OCI-LY3 (cell line): Measurements from ENCODE around the gene ABHD12.

Experiments
- H2AFZ ChIP-seq: fragments of 200-600, 300-600 bp; shearing (Covaris generic); 2 replicates; pipeline ENCODE4 v1.6.0; 2014; ENCODE audit warnings: antibody characterized with exemption, low read depth, low read length
- H3K27ac ChIP-seq: fragments of 200-600, 300-600 bp; sonication (generic); 2 replicates; pipeline ENCODE4 v1.5.1; 2014; ENCODE audit warnings: mild to moderate bottlenecking, low read length, moderate library complexity, mixed read lengths
- H3K27me3 ChIP-seq: fragments of 200-600, 300-600 bp; sonication (generic); 2 replicates; pipeline ENCODE4 v1.6.1; 2014; ENCODE audit warnings: low read depth, low read length, mixed read lengths
- H3K36me3 ChIP-seq: fragments of 200-600, 300-600 bp; sonication (generic); replicated peaks from 2 replicates; pipeline ENCODE3; 2014; ENCODE audit warnings: low read depth, low read length, mixed read lengths
- H3K4me1 ChIP-seq: fragments of 300-600, 200-600 bp; sonication (generic); 2 replicates; pipeline ENCODE4 v1.6.1; 2014; ENCODE audit warnings: low read length, mixed read lengths
- H3K4me2 ChIP-seq: fragments of 200-600, 300-600 bp; sonication (generic); 2 replicates; pipeline ENCODE4 v1.6.1; 2014; ENCODE audit warnings: low read length, mixed read lengths
- H3K4me3 ChIP-seq: fragments of 300-600, 200-600 bp; sonication (generic); 2 replicates; pipeline ENCODE4 v1.5.1; 2014; ENCODE audit warnings: antibody characterized with exemption, mild to moderate bottlenecking, low read length, moderate library complexity
- H3K79me2 ChIP-seq: fragments of 300-600, 200-600 bp; shearing (Covaris generic); 2 replicates; pipeline ENCODE4 v1.6.1; 2014; ENCODE audit warnings: mild to moderate bottlenecking, low read length, mixed read lengths
- H3K9ac ChIP-seq: fragments of 300-600, 200-600 bp; shearing (Covaris generic); 2 replicates; pipeline ENCODE4 v1.6.0; 2014; ENCODE audit warnings: mild to moderate bottlenecking, low read length, moderate library complexity
- H3K9me3 ChIP-seq: fragments of 200-600, 300-600 bp; shearing (Covaris generic); 2 replicates; pipeline ENCODE4 v1.6.1; 2014; ENCODE audit warnings: low read length, mixed read lengths; ENCODE audit not compliant: insufficient read depth
- H4K20me1 ChIP-seq: fragments of 200-600, 300-600 bp; sonication (generic); 2 replicates; pipeline ENCODE4 v1.6.1; 2016; ENCODE audit warnings: low read length, mixed read lengths; ENCODE audit not compliant: insufficient read depth
- CTCF ChIP-seq: fragments of 200-600, 300-600 bp; sonication (generic); IDR thresholded peaks from 2 replicates; pipeline ENCODE4 v1.5.1; 2014; ENCODE audit warnings: antibody characterized with exemption, low read length, low read depth
- EZH2phosphoT487 ChIP-seq: fragments of 200-600 bp; shearing (Covaris generic); IDR thresholded peaks from 2 replicates; pipeline ENCODE4 v1.6.1; 2018; ENCODE audit warnings: antibody characterized with exemption, mixed run types, low read depth

The ABHD12 gene

GRCh38 chr20:25328954-25329498 lies 61.6 kb downstream of the ABHD12 start:
- no peak for TF ChIP-seq EZH2phosphoT487
- TF ChIP-seq CTCF, result no peak
- no peaks in the 10 kb centered on the region for H3K36me3 ChIP-seq
- no peaks in the 10 kb centered on the region for H3K9me3 ChIP-seq
- H3K4me3 ChIP-seq, result no peak overlapping the region
- no peak overlapping the region for H3K27ac ChIP-seq
- no peak overlapping the region for H3K4me2 ChIP-seq
- H4K20me1 ChIP-seq, result peaks cover 12% of the 10 kb centered on the region
- H3K79me2 ChIP-seq, result peaks cover 18% of the 10 kb centered on the region
- H2AFZ ChIP-seq, result no peak overlapping the region
- H3K4me1 ChIP-seq, result no peaks in the 10 kb centered on the region; the same call in 1 of the 2 replicates
- no peak overlapping the region for H3K9ac ChIP-seq
- no peaks in the 10 kb centered on the region for H3K27me3 ChIP-seq

GRCh38 chr20:25327521-25328235 lies 63.0 kb downstream of the ABHD12 start:
- no peak overlapping the region for H3K9ac ChIP-seq
- peaks cover 18% of the 10 kb centered on the region for H3K79me2 ChIP-seq
- no peaks in the 10 kb centered on the region for H3K9me3 ChIP-seq
- H4K20me1 ChIP-seq, result peaks cover 12% of the 10 kb centered on the region
- TF ChIP-seq EZH2phosphoT487, result no peak
- no peak for TF ChIP-seq CTCF
- no peaks in the 10 kb centered on the region for H3K27me3 ChIP-seq
- peaks cover 4% of the 10 kb centered on the region for H3K36me3 ChIP-seq
- H3K4me2 ChIP-seq, result no peak overlapping the region
- H3K4me1 ChIP-seq, result no peaks in the 10 kb centered on the region; the same call in 1 of the 2 replicates
- no peak overlapping the region for H3K27ac ChIP-seq
- no peak overlapping the region for H2AFZ ChIP-seq
- H3K4me3 ChIP-seq, result no peak overlapping the region

- Histone ChIP-seq H3K79me2 (peaks cover 18% of the 10 kb centered on the region), H3K9ac (no peak overlapping the region), H3K4me2 (no peak overlapping the region), H3K27me3 (no peaks in the 10 kb centered on the region), H3K27ac (no peak overlapping the region), H4K20me1 (peaks cover 12% of the 10 kb centered on the region), H3K9me3 (no peaks in the 10 kb centered on the region), H3K4me1 (no peaks in the 10 kb centered on the region; the same call in 1 of the 2 replicates), H2AFZ (no peak overlapping the region), H3K36me3 (peaks cover 8% of the 10 kb centered on the region), H3K4me3 (no peak overlapping the region)
- TF ChIP-seq CTCF, result no peak
Measured at GRCh38 chr20:25325997-25326396, 64.6 kb downstream of the ABHD12 start.

- H3K9ac ChIP-seq, result no peak overlapping the region
- no peak overlapping the region for H3K4me2 ChIP-seq
- H3K36me3 ChIP-seq, result peaks cover 8% of the 10 kb centered on the region
- H3K9me3 ChIP-seq, result no peaks in the 10 kb centered on the region
- no peaks in the 10 kb centered on the region for H3K27me3 ChIP-seq
- no peak overlapping the region for H3K27ac ChIP-seq
- H3K4me1 ChIP-seq, result no peaks in the 10 kb centered on the region; the same call in 1 of the 2 replicates
- H2AFZ ChIP-seq, result no peak overlapping the region
- TF ChIP-seq CTCF (no peak), EZH2phosphoT487 (no peak)
- peaks cover 12% of the 10 kb centered on the region for H4K20me1 ChIP-seq
- peaks cover 18% of the 10 kb centered on the region for H3K79me2 ChIP-seq
- no peak overlapping the region for H3K4me3 ChIP-seq
Measured at GRCh38 chr20:25325073-25325472, 65.6 kb downstream of the ABHD12 start.
